ENCODE results near the gene STXBP6. TPM values are rescaled to one million over a fixed set of nuclear protein-coding genes. Genes with fewer than 3 reads are reported as not detected.

STXBP6 gene
- total RNA-seq, 1 experiment from 2014 or later = 12.3 TPM

DNA sequence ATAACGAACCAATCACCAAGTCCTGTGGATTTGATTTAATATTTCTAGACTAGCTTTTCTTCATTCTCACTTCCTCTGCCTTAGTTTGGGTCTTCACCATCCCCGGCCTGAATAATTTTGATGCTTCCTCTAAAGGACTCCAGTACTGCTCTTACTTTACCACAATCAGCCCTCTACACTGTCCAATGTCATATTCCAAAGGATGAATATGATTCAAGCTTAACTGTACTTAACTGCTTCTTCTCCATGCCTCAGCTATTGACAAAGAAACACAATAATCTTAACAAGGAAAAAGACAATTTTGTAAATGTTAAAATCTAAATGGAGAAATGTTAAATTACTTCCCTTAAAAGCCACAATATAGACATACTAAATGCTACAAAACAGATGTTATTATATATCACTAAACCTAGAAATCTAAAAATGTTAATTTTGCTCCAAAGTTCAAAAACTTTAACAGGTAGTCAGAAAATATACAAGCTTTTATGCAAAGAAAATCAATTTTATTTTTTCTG lies 70.2 kb downstream of the STXBP6 start:
- intact Hi-C loops (cut with micrococcal nuclease; ENCODE audit: unreplicated experiment) = no loop called here
- no TSS peak for BruUV-seq (replicated peaks)

DNA sequence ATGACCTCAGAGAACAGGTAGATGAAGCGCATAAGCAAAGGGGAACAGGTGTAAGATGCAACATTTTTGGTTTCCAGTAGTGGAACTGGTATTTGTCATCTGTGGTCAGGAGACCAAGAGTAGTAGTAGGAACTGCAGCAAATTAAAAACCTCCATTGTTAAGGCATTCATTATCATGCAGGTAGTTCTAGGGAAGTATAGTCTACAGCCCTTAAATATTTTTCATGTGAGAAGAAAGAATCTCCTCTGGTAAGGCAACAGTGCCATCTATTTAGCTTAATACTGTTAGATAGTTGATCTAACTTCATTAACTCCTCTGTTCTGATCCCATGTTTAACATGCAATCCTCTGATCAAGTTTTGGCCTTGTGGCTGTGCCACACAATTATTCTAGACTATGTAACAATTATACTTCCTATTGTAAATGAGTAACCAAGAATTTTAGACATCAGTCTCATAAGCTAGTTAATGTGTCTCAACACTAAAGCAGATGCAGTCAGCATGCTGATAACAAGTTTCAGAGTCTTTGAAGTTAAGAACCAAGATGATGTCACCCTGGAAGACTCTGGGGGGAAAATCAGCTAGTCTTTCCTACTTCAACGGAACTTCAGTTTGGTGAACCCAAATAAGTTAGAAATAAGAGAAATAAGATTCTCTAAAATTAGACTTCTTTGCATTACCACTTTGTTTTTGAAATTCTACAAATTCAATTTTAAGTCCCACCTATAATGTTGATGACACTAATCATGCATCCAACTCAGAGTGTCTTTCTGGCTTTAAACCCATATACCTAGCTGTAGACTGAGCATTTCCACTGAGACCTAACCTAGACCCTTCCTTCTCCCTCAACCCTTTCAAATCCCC lies 70.9 kb downstream of the STXBP6 start:
- H3K79me2 ChIP-seq (ENCODE audit: low read depth) = no peaks in the 10 kb centered on the region
- H3K4me1 ChIP-seq (replicated peaks; ENCODE audit: insufficient read depth) = peaks cover 6% of the 10 kb centered on the region; the same call in 1 of the 2 replicates
- no peak overlapping the region for H2AFZ ChIP-seq
- H3K9me2 ChIP-seq (ENCODE audit: insufficient read depth) = no peaks in the 10 kb centered on the region
- H3K4me3 ChIP-seq = no peak overlapping the region
- H3K36me3 ChIP-seq (ENCODE audit: low read depth) = no peaks in the 10 kb centered on the region
- no peaks in the 10 kb centered on the region for H4K20me1 ChIP-seq (ENCODE audit: insufficient read depth)
- no peaks in the 10 kb centered on the region for H3K9me3 ChIP-seq (ENCODE audit: insufficient read depth, low read depth)
- H3K27ac ChIP-seq = no peak overlapping the region
- DNase-seq = no peak
- POLR2A ChIA-PET (ENCODE audit: unreplicated experiment) = no interaction called here
- no peaks in the 10 kb centered on the region for H3K27me3 ChIP-seq (ENCODE audit: insufficient read depth, low read depth)
- CTCF ChIA-PET = no interaction called here
- intact Hi-C loops (cut with micrococcal nuclease; ENCODE audit: unreplicated experiment) = no loop called here
- no peaks in the 10 kb centered on the region; the same call in 1 of the 2 replicates for H3F3A ChIP-seq (ENCODE audit: insufficient read depth, low read depth)
- no TSS peak for BruUV-seq (replicated peaks)
- H3K4me2 ChIP-seq = no peak overlapping the region
- TF ChIP-seq, protein P1, sequence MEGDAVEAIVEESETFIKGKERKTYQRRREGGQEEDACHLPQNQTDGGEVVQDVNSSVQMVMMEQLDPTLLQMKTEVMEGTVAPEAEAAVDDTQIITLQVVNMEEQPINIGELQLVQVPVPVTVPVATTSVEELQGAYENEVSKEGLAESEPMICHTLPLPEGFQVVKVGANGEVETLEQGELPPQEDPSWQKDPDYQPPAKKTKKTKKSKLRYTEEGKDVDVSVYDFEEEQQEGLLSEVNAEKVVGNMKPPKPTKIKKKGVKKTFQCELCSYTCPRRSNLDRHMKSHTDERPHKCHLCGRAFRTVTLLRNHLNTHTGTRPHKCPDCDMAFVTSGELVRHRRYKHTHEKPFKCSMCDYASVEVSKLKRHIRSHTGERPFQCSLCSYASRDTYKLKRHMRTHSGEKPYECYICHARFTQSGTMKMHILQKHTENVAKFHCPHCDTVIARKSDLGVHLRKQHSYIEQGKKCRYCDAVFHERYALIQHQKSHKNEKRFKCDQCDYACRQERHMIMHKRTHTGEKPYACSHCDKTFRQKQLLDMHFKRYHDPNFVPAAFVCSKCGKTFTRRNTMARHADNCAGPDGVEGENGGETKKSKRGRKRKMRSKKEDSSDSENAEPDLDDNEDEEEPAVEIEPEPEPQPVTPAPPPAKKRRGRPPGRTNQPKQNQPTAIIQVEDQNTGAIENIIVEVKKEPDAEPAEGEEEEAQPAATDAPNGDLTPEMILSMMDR (conservative IDR thresholded peaks at IDR 0.05) = no peak
- no peak for TF ChIP-seq EZH2 (IDR thresholded peaks at IDR 0.05; ENCODE audit: low read depth)

More for the DNA sequence above, 70.2 kb downstream of the STXBP6 start:
- Histone ChIP-seq H3K9me3 (ENCODE audit: insufficient read depth, low read depth) (no peaks in the 10 kb centered on the region), H3K9me2 (ENCODE audit: insufficient read depth) (no peaks in the 10 kb centered on the region), H3F3A (ENCODE audit: insufficient read depth, low read depth) (no peaks in the 10 kb centered on the region; the same call in 1 of the 2 replicates), H3K4me1 (replicated peaks; ENCODE audit: insufficient read depth) (peaks cover 6% of the 10 kb centered on the region; the same call in 1 of the 2 replicates), H3K4me2 (no peak overlapping the region), H3K79me2 (ENCODE audit: low read depth) (no peaks in the 10 kb centered on the region), H3K36me3 (ENCODE audit: low read depth) (no peaks in the 10 kb centered on the region), H2AFZ (no peak overlapping the region), H3K4me3 (no peak overlapping the region), H3K27me3 (ENCODE audit: insufficient read depth, low read depth) (no peaks in the 10 kb centered on the region), H3K27ac (no peak overlapping the region), H4K20me1 (ENCODE audit: insufficient read depth) (no peaks in the 10 kb centered on the region)
- no peak for DNase-seq
- TF ChIP-seq, protein P1 (conservative IDR thresholded peaks at IDR 0.05) = no peak
- TF ChIP-seq EZH2 (IDR thresholded peaks at IDR 0.05; ENCODE audit: low read depth) = no peak
- POLR2A ChIA-PET (ENCODE audit: unreplicated experiment) = no interaction called here
- CTCF ChIA-PET = no interaction called here

DNA sequence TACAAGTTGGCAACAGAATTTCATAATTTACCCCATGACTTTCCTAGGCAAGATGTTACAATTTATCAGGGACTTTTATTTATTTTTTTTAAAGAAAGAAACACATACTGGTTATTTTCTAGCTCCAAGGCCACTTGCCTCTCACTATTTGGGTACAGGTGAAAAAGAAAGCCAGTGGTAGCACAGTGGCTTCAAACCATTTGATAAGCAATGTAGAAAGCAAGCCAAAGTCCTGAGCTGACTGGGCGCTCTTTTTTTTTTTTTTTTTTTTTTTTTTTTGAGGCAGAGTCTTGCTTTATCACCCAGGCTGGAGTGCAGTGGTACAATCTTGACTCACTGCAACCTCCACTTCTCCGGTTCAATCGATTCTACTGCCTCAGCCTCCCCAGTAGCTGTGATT lies 73.3 kb downstream of the STXBP6 start:
- Histone ChIP-seq H3K79me2 (ENCODE audit: low read depth) (no peaks in the 10 kb centered on the region), H4K20me1 (ENCODE audit: insufficient read depth) (no peaks in the 10 kb centered on the region), H3K4me2 (no peak overlapping the region), H3K27me3 (ENCODE audit: insufficient read depth, low read depth) (no peaks in the 10 kb centered on the region), H3F3A (ENCODE audit: insufficient read depth, low read depth) (no peaks in the 10 kb centered on the region), H3K4me1 (replicated peaks; ENCODE audit: insufficient read depth) (no peaks in the 10 kb centered on the region), H3K9me2 (ENCODE audit: insufficient read depth) (no peaks in the 10 kb centered on the region), H3K9me3 (ENCODE audit: insufficient read depth, low read depth) (no peaks in the 10 kb centered on the region), H3K36me3 (ENCODE audit: low read depth) (no peaks in the 10 kb centered on the region), H3K4me3 (no peak overlapping the region), H3K27ac (no peak overlapping the region), H2AFZ (no peak overlapping the region)
- DNase-seq = no peak
- CTCF ChIA-PET = no interaction called here
- no peak for TF ChIP-seq EZH2 (IDR thresholded peaks at IDR 0.05; ENCODE audit: low read depth)
- TF ChIP-seq, protein P1 (conservative IDR thresholded peaks at IDR 0.05) = no peak
- intact Hi-C loops (cut with micrococcal nuclease; ENCODE audit: unreplicated experiment) = no loop called here
- no TSS peak for BruUV-seq (replicated peaks)
- POLR2A ChIA-PET (ENCODE audit: unreplicated experiment) = interaction anchor here (0.7 kb wide), 1 partner anchor 23 kb away, joined by 15 read pairs; no protein-coding TSS in a partner anchor

Measured in PC-9 (cell line).